ENCODE data around the gene ANGEL1.

DNA sequence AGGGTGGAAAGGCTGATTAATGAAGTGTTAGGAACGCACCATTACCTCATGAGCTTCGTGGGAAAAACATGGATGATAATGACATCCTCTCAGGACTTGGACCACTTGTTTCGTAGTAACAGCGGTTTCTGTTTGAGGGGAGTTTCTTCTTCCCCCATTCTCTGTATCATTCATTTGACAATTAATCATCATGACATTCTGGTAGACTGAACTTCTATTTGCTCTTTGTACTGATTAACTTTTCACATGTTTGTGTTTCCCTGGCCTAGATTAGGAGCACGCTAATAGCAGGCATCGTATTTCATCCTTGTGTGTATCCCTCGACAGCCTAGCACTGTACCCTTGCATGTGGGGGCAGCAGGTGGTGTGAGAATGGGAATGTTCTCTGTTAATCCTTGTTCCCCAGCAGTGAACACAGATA lies 21.6 kb upstream of the ANGEL1 start:
- TF ChIP-seq POLR2AphosphoS5 (IDR thresholded peaks at IDR 0.05; ENCODE audit: low read depth, low read length), result no peak
- TF ChIP-seq, protein P1, sequence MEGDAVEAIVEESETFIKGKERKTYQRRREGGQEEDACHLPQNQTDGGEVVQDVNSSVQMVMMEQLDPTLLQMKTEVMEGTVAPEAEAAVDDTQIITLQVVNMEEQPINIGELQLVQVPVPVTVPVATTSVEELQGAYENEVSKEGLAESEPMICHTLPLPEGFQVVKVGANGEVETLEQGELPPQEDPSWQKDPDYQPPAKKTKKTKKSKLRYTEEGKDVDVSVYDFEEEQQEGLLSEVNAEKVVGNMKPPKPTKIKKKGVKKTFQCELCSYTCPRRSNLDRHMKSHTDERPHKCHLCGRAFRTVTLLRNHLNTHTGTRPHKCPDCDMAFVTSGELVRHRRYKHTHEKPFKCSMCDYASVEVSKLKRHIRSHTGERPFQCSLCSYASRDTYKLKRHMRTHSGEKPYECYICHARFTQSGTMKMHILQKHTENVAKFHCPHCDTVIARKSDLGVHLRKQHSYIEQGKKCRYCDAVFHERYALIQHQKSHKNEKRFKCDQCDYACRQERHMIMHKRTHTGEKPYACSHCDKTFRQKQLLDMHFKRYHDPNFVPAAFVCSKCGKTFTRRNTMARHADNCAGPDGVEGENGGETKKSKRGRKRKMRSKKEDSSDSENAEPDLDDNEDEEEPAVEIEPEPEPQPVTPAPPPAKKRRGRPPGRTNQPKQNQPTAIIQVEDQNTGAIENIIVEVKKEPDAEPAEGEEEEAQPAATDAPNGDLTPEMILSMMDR (IDR thresholded peaks at IDR 0.05), result no peak

All from SK-N-SH (cell line).